Stimulated activated CD4-positive, alpha-beta T cell treated with anti-CD3 and anti-CD28 coated beads, Interleukin-15, amount 100 ng/mL, for 48 hours (primary cell): ENCODE results near the gene LTBP4.
"Not testable (repeated sequence)": the region's sequence is repeated elsewhere in the genome, so short reads cannot be mapped to it uniquely, and the experiment has no call there.

Source experiments
- DNase-seq, 2 donors: peaks; one replicate each; pipeline ENCODE4 v3.0.0-alpha.2; 2020; ENCODE audit warnings: low read depth in 2 of 2

The LTBP4 gene

GRCh38 chr19:40601134-40601974, at the start of gene LTBP4:
Gene LTBP4 (plus strand): TSS chr19:40601369. CDS start chr19:40601388, 19 bp downstream.
- no peak for DNase-seq

- no peak for DNase-seq
These were observed 48.3 kb upstream of the LTBP4 start for GRCh38 chr19:40552848-40553247.

- no peak for DNase-seq
These were observed 47.0 kb upstream of the LTBP4 start for GRCh38 chr19:40553885-40554857.

- no peak for DNase-seq
These were observed 45.0 kb upstream of the LTBP4 start for GRCh38 chr19:40555978-40556689.

GRCh38 chr19:40556953-40557530, 44.1 kb upstream of the LTBP4 start:
- DNase-seq = no peak

- DNase-seq = no peak
These were observed 41.8 kb upstream of the LTBP4 start for GRCh38 chr19:40559394-40559793.

GRCh38 chr19:40560092-40560507, 41.1 kb upstream of the LTBP4 start:
- DNase-seq = no peak

- DNase-seq = no peak
These were observed 39.2 kb upstream of the LTBP4 start for GRCh38 chr19:40561947-40562346.

- not testable (repeated sequence) for DNase-seq
These were observed 36.6 kb upstream of the LTBP4 start for GRCh38 chr19:40564535-40564934.

- DNase-seq = no peak
These were observed 35.8 kb upstream of the LTBP4 start for GRCh38 chr19:40565355-40565754.

- DNase-seq = no peak
These were observed 35.2 kb upstream of the LTBP4 start for GRCh38 chr19:40565910-40566495.

- no peak for DNase-seq
These were observed 34.0 kb upstream of the LTBP4 start for GRCh38 chr19:40567040-40567749.

GRCh38 chr19:40567750-40568494, 33.2 kb upstream of the LTBP4 start:
- no peak for DNase-seq

- peak; percentile 94 to 97 for DNase-seq
These were observed 30.7 kb upstream of the LTBP4 start for GRCh38 chr19:40570313-40571004.

- DNase-seq = no peak
These were observed 30.2 kb upstream of the LTBP4 start for GRCh38 chr19:40571005-40571318.

GRCh38 chr19:40571831-40572495, 29.2 kb upstream of the LTBP4 start:
- DNase-seq = no peak

- no peak for DNase-seq
These were observed 25.8 kb upstream of the LTBP4 start for GRCh38 chr19:40575326-40575725.

- no peak for DNase-seq
These were observed 25.0 kb upstream of the LTBP4 start for GRCh38 chr19:40576151-40576584.
